ENCODE measurements around the gene PRPF6. TPM values are rescaled to one million over a fixed set of nuclear protein-coding genes. Genes with fewer than 3 reads are reported as not detected.
A peak's percentile ranks its signal among the peaks of the same experiment; 100 is the strongest.

Gene PRPF6
- total and polyA plus RNA-seq, 10 donors: 39.9 to 71.1 (median 60.8) TPM

- Histone ChIP-seq H3K27me3 (replicated peaks in 1 of 7) (peaks cover 0 to 73% (median 10%) of the 10 kb centered on the region in 7 donors), H3K4me3 (peak overlapping the region; percentile 31 to 71 (median 46)), H3K36me3 (peaks cover 0 to 4% (median 0%) of the 10 kb centered on the region in 6 donors), H3K9me3 (no peaks in the 10 kb centered on the region), H3K27ac (peak overlapping the region; percentile 76 to 90 (median 84)), H3K4me1 (peaks cover 29 to 94% (median 63%) of the 10 kb centered on the region in 6 donors)
- intact Hi-C loops (cut with DNase I; ENCODE audit: low total_unique reads): no loop called here
- WGBS, 5 donors: 1 to 2% (median 2%) methylated on average over 21 to 55 of the region's 55 CpGs; no CpG with 5 or more reads in 1 of the 5 donors
- DNase-seq: peak; percentile 83
- TF ChIP-seq, protein P1, sequence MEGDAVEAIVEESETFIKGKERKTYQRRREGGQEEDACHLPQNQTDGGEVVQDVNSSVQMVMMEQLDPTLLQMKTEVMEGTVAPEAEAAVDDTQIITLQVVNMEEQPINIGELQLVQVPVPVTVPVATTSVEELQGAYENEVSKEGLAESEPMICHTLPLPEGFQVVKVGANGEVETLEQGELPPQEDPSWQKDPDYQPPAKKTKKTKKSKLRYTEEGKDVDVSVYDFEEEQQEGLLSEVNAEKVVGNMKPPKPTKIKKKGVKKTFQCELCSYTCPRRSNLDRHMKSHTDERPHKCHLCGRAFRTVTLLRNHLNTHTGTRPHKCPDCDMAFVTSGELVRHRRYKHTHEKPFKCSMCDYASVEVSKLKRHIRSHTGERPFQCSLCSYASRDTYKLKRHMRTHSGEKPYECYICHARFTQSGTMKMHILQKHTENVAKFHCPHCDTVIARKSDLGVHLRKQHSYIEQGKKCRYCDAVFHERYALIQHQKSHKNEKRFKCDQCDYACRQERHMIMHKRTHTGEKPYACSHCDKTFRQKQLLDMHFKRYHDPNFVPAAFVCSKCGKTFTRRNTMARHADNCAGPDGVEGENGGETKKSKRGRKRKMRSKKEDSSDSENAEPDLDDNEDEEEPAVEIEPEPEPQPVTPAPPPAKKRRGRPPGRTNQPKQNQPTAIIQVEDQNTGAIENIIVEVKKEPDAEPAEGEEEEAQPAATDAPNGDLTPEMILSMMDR (IDR thresholded peaks at IDR 0.05 in 8 of 11, conservative IDR thresholded peaks at IDR 0.05 in 3 of 11): no peak
- TF ChIP-seq POLR2A (IDR thresholded peaks at IDR 0.05) (no peak), POLR2AphosphoS5 (IDR thresholded peaks at IDR 0.05) (peak; percentile 24 to 79 (median 52))
These were observed 61.3 kb downstream of the PRPF6 start for GRCh38 chr20:64042054-64042781.

DNA sequence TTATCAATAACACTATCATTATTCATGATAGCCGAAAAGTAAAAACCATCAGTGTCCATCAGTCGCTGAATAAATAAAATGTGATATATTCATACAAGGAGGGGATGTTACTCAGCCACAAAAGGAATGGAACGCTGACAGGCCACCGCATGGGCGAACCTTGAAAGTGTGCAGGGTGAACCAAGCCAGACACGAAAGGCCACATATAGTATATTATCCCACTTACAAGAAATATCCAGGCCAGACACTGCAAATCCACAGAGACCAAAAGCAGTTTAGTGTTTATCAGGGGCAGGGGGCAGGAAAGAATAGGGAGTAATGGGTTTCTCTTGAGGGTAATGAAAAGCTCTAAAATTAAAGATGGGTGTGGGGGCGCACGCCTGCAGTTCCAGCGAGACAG, 62.8 kb downstream of the PRPF6 start:
- Histone ChIP-seq H3K4me3 (no peak overlapping the region), H3K27me3 (replicated peaks in 1 of 7) (peaks cover 0 to 73% (median 19%) of the 10 kb centered on the region in 7 donors), H3K36me3 (peaks cover 0 to 15% (median 0%) of the 10 kb centered on the region in 6 donors), H3K27ac (peak overlapping the region in 3 of 8 donors; percentile 69 to 88 (median 71)), H3K4me1 (peaks cover 19 to 94% (median 55%) of the 10 kb centered on the region in 6 donors), H3K9me3 (no peaks in the 10 kb centered on the region)
- TF ChIP-seq, protein P1 (IDR thresholded peaks at IDR 0.05 in 8 of 11, conservative IDR thresholded peaks at IDR 0.05 in 3 of 11): no peak
- TF ChIP-seq POLR2A (IDR thresholded peaks at IDR 0.05) (no peak), POLR2AphosphoS5 (IDR thresholded peaks at IDR 0.05) (no peak)
- WGBS, 5 donors: 78 to 86% (median 80%) methylated on average over 9 of the region's 9 CpGs
- intact Hi-C loops (cut with DNase I; ENCODE audit: low total_unique reads): no loop called here
- DNase-seq: no peak

- H3K4me1 ChIP-seq: peaks cover 13 to 91% (median 50%) of the 10 kb centered on the region in 6 donors
- DNase-seq: peak; percentile 74
- no peaks in the 10 kb centered on the region for H3K9me3 ChIP-seq
- peak overlapping the region in 6 of 8 donors; percentile 26 to 87 (median 72) for H3K27ac ChIP-seq
- TF ChIP-seq, protein P1 (IDR thresholded peaks at IDR 0.05 in 8 of 11, conservative IDR thresholded peaks at IDR 0.05 in 3 of 11): no peak
- TF ChIP-seq POLR2A (IDR thresholded peaks at IDR 0.05): no peak
- peak; percentile 34 to 70 (median 52) for TF ChIP-seq POLR2AphosphoS5 (IDR thresholded peaks at IDR 0.05)
- peak overlapping the region in 2 of 8 donors; percentile 6 to 73 for H3K4me3 ChIP-seq
- 75 to 84% (median 77%) methylated on average over 9 to 14 of the region's 14 CpGs for WGBS, 5 donors
- intact Hi-C loops (cut with DNase I; ENCODE audit: low total_unique reads): no loop called here
- peaks cover 0 to 73% (median 24%) of the 10 kb centered on the region in 7 donors for H3K27me3 ChIP-seq (replicated peaks in 1 of 7)
- peaks cover 0 to 15% (median 0%) of the 10 kb centered on the region in 6 donors for H3K36me3 ChIP-seq
These were observed 63.7 kb downstream of the PRPF6 start for GRCh38 chr20:64044484-64045247.

All from spleen (tissue), 11 donors.